Keratinocyte (primary cell): ENCODE data around the gene FAM174B.

Experiments
- EZH2 ChIP-seq: IDR thresholded peaks from one replicate; pipeline ENCODE4 v1.6.1; 2012; ENCODE audit warnings: inconsistent platforms, mild to moderate bottlenecking, low read length, moderate library complexity
- TF ChIP-seq, protein P1 (sequence below), 3 experiments: IDR thresholded peaks in 1 of 3; conservative IDR thresholded peaks in 1 of 3; optimal IDR thresholded peaks in 1 of 3; 2 replicates in 2 of 3; 3 replicates in 1 of 3; pipeline versions ENCODE3 to v1.5.1; 2011; ENCODE audit warnings: low read length in 3 of 3, mild to moderate bottlenecking in 3 of 3, moderate library complexity in 2 of 3, control low read depth in 1 of 3, inconsistent platforms in 1 of 3; ENCODE audit not compliant: insufficient read depth in 2 of 3; ENCODE audit errors: extremely low read depth in 1 of 3

DNA sequence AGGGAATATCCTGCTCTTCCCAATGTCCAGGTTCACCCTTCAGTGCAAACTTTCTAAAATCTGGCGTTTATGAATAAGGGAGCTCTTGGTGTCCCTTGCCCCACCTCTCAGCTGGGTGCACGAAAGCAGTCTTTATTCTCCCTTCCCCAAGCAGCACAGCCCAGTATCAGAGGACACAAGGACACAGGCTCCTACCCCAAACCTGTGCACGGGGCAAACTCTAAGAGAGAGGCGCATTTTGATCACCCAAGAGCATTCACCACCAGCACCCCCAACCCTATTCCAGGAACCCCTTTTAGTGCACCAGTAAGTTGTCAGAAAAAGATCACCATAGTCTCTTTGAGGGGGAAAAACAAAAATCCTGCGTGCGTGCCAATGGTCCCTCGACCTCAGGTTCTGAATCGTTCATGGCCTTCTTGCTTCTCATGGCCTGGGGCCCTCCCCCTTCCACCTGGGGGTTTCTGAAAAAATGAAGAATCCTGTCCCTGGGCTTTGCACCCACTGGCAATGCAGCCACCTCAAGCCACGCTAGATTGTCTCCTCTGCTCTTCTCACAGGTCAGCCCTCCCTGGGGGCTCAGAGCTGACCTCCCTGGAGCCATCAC is 78.9 kb downstream of the FAM174B start:
- TF ChIP-seq, protein P1, sequence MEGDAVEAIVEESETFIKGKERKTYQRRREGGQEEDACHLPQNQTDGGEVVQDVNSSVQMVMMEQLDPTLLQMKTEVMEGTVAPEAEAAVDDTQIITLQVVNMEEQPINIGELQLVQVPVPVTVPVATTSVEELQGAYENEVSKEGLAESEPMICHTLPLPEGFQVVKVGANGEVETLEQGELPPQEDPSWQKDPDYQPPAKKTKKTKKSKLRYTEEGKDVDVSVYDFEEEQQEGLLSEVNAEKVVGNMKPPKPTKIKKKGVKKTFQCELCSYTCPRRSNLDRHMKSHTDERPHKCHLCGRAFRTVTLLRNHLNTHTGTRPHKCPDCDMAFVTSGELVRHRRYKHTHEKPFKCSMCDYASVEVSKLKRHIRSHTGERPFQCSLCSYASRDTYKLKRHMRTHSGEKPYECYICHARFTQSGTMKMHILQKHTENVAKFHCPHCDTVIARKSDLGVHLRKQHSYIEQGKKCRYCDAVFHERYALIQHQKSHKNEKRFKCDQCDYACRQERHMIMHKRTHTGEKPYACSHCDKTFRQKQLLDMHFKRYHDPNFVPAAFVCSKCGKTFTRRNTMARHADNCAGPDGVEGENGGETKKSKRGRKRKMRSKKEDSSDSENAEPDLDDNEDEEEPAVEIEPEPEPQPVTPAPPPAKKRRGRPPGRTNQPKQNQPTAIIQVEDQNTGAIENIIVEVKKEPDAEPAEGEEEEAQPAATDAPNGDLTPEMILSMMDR (optimal IDR thresholded peaks at IDR 0.05 in 1 of 3, IDR thresholded peaks at IDR 0.05 in 1 of 3, conservative IDR thresholded peaks at IDR 0.05 in 1 of 3; ENCODE audit: extremely low read depth in 1 of 3, insufficient read depth in 2 of 3, low read length in 3 of 3) = no peak
- TF ChIP-seq EZH2 = no peak
